HG02852 (cell line): ENCODE measurements around the gene CFTR.
"Not testable (repeated sequence)": the region's sequence is repeated elsewhere in the genome, so short reads cannot be mapped to it uniquely, and the experiment has no call there.

Experiments used
- ATAC-seq: cut with Tn5 transposase; IDR thresholded peaks from one replicate; pipeline ENCODE4 v1.9.1; 2021; ENCODE audit warnings: mild to moderate bottlenecking, moderate library complexity; ENCODE audit not compliant: unreplicated experiment

CFTR gene

GRCh38 chr7:117479225-117480054 is at the start of gene CFTR:
Gene CFTR (plus strand): TSS chr7:117480025. CDS start chr7:117480095, 70 bp downstream.
- ATAC-seq = no peak

- peak; percentile 96 for ATAC-seq
Observed at GRCh38 chr7:117435475-117436043, 44.3 kb upstream of the CFTR start.

- ATAC-seq = no peak
Observed at GRCh38 chr7:117444646-117445045, 35.2 kb upstream of the CFTR start.

GRCh38 chr7:117445206-117445605 is 34.6 kb upstream of the CFTR start:
- ATAC-seq = no peak

- no peak for ATAC-seq
Observed at GRCh38 chr7:117446220-117446815, 33.5 kb upstream of the CFTR start.

GRCh38 chr7:117448655-117449054 is 31.2 kb upstream of the CFTR start:
- ATAC-seq = no peak

GRCh38 chr7:117458977-117459583 is 20.7 kb upstream of the CFTR start:
- no peak for ATAC-seq

GRCh38 chr7:117459735-117460134 is 20.1 kb upstream of the CFTR start:
- ATAC-seq = no peak

- not testable (repeated sequence) for ATAC-seq
Observed at GRCh38 chr7:117460815-117461214, 19.0 kb upstream of the CFTR start.

- no peak for ATAC-seq
Observed at GRCh38 chr7:117468174-117468573, 11.7 kb upstream of the CFTR start.

- peak; percentile 55 for ATAC-seq
Observed at GRCh38 chr7:117470777-117471176, 9.0 kb upstream of the CFTR start.

- peak; percentile 59 for ATAC-seq
Observed at GRCh38 chr7:117472335-117472734, 7.5 kb upstream of the CFTR start.

- no peak for ATAC-seq
Observed at GRCh38 chr7:117476557-117477215, 3.1 kb upstream of the CFTR start.

- no peak for ATAC-seq
Observed at GRCh38 chr7:117478836-117479224, 995 bp upstream of the CFTR start.

- no peak for ATAC-seq
Observed at GRCh38 chr7:117480055-117480362, 184 bp downstream of the CFTR start.

- ATAC-seq = no peak
Observed at GRCh38 chr7:117480978-117481377, 1.2 kb downstream of the CFTR start.

- no peak for ATAC-seq
Observed at GRCh38 chr7:117485118-117485620, 5.3 kb downstream of the CFTR start.

- no peak for ATAC-seq
Observed at GRCh38 chr7:117489016-117489415, 9.2 kb downstream of the CFTR start.

- no peak for ATAC-seq
Observed at GRCh38 chr7:117489430-117489829, 9.6 kb downstream of the CFTR start.

- no peak for ATAC-seq
Observed at GRCh38 chr7:117489911-117490310, 10.1 kb downstream of the CFTR start.

- ATAC-seq = no peak
Observed at GRCh38 chr7:117492649-117493048, 12.8 kb downstream of the CFTR start.
